Naive B cell (primary cell): ENCODE data around the gene OR2D2. TPM values are rescaled to one million over a fixed set of nuclear protein-coding genes. Genes with fewer than 3 reads are reported as not detected.
"Not testable (repeated sequence)": the region's sequence is repeated elsewhere in the genome, so short reads cannot be mapped to it uniquely, and the experiment has no call there.

Experiments
- ATAC-seq, 2 donors: fragments of 150-1000 bp; cut with Tn5 transposase; 2 replicates each; pipeline ENCODE4 v1.10.0; 2021; ENCODE audit warnings: low read depth in 2 of 2, mild to moderate bottlenecking in 2 of 2, moderate library complexity in 2 of 2
- DNase-seq: peaks from one replicate; pipeline ENCODE4 v3.0.0; 2022
- H3K27ac Mint-ChIP-seq, 6 donors: one replicate each; pipeline ENCODE4 v1.8.0; 2020 to 2022; ENCODE audit warnings: mild to moderate bottlenecking in 6 of 6, mixed read lengths in 6 of 6, moderate library complexity in 5 of 6, inconsistent platforms in 2 of 6
- H3K27me3 Mint-ChIP-seq, 3 donors: one replicate each; pipeline ENCODE4 v1.8.0; 2021 to 2022; ENCODE audit warnings: mixed read lengths in 3 of 3, mild to moderate bottlenecking in 1 of 3
- H3K36me3 Mint-ChIP-seq, 2 donors: one replicate each; pipeline ENCODE4 v1.8.0; 2020 to 2022; ENCODE audit warnings: mixed read lengths in 2 of 2, inconsistent platforms in 1 of 2, mild to moderate bottlenecking in 1 of 2
- H3K4me1 Mint-ChIP-seq, 3 donors: one replicate each; pipeline ENCODE4 v1.8.0; 2020 to 2022; ENCODE audit warnings: mixed read lengths in 3 of 3, inconsistent platforms in 1 of 3, mild to moderate bottlenecking in 1 of 3, moderate library complexity in 1 of 3
- H3K4me3 Mint-ChIP-seq, 8 donors: one replicate each; pipeline ENCODE4 v1.8.0; 2020 to 2022; ENCODE audit warnings: mild to moderate bottlenecking in 8 of 8, mixed read lengths in 8 of 8, moderate library complexity in 8 of 8, inconsistent platforms in 2 of 8
- H3K9me3 Mint-ChIP-seq, 7 donors: one replicate each; pipeline ENCODE4 v1.8.0; 2020 to 2022; ENCODE audit warnings: mixed read lengths in 7 of 7, mild to moderate bottlenecking in 5 of 7, inconsistent platforms in 2 of 7, moderate library complexity in 1 of 7
- polyA plus RNA-seq, 6 donors: library from polyadenylated mRNA; unstranded; fragments of 300-500 nt; fragmentation: Illumina TruSeq; gene quantifications; one replicate each; pipeline ENCODE4 v1.2.3, GENCODE V29; 2021; ENCODE audit warnings: low read depth in 6 of 6

The OR2D2 gene
- polyA plus RNA-seq, 6 donors from 2014 or later, result not detected

GRCh38 chr11:6864438-6864837, 27.9 kb downstream of the OR2D2 start:
- H3K27ac Mint-ChIP-seq, result no peak overlapping the region
- no peak for DNase-seq
- peaks cover 7 to 12% (median 8%) of the 10 kb centered on the region in 3 donors for H3K27me3 Mint-ChIP-seq
- peaks cover 0 to 5% of the 10 kb centered on the region in 2 donors for H3K36me3 Mint-ChIP-seq
- no peak for ATAC-seq
- no peak overlapping the region for H3K4me3 Mint-ChIP-seq
- peaks cover 3 to 11% (median 4%) of the 10 kb centered on the region in 7 donors for H3K9me3 Mint-ChIP-seq
- no peaks in the 10 kb centered on the region for H3K4me1 Mint-ChIP-seq

GRCh38 chr11:6862961-6863360, 29.3 kb downstream of the OR2D2 start, which contains the start of gene OR10A2:
OR10A2 (plus strand) TSS chr11:6863057; CDS start chr11:6869755, 6,698 bp downstream.
- H3K4me1 Mint-ChIP-seq, result no peaks in the 10 kb centered on the region
- H3K27me3 Mint-ChIP-seq, result peaks cover 0 to 20% (median 15%) of the 10 kb centered on the region in 3 donors
- peaks cover 3 to 14% (median 6%) of the 10 kb centered on the region in 7 donors for H3K9me3 Mint-ChIP-seq
- ATAC-seq, result no peak
- DNase-seq, result no peak
- H3K27ac Mint-ChIP-seq, result no peak within 1 kb of the TSS
- H3K36me3 Mint-ChIP-seq, result peaks cover 0 to 8% of the 10 kb centered on the region in 2 donors
- H3K4me3 Mint-ChIP-seq, result no peak within 1 kb of the TSS

- Mint-ChIP-seq H3K4me1 (no peaks in the 10 kb centered on the region), H3K27ac (no peak overlapping the region), H3K4me3 (no peak overlapping the region), H3K27me3 (peaks cover 0 to 28% (median 15%) of the 10 kb centered on the region in 3 donors), H3K9me3 (peaks cover 7 to 32% (median 20%) of the 10 kb centered on the region in 7 donors), H3K36me3 (peaks cover 0 to 16% of the 10 kb centered on the region in 2 donors)
- ATAC-seq (no peak), DNase-seq (no peak)
Measured at GRCh38 chr11:6856871-6857270, 35.4 kb downstream of the OR2D2 start.

- Mint-ChIP-seq H3K27me3 (peaks cover 0 to 28% (median 10%) of the 10 kb centered on the region in 3 donors), H3K4me3 (no peak overlapping the region), H3K27ac (no peak overlapping the region), H3K4me1 (no peaks in the 10 kb centered on the region), H3K36me3 (peaks cover 0 to 16% of the 10 kb centered on the region in 2 donors), H3K9me3 (peaks cover 5 to 36% (median 22%) of the 10 kb centered on the region in 7 donors)
- DNase-seq, result no peak
- no peak for ATAC-seq
Measured at GRCh38 chr11:6855971-6856541, 36.2 kb downstream of the OR2D2 start.

- H3K27ac Mint-ChIP-seq, H3K4me3 Mint-ChIP-seq, ATAC-seq, DNase-seq, H3K4me1 Mint-ChIP-seq: not testable (repeated sequence)
- Mint-ChIP-seq H3K36me3 (peaks cover 0 to 15% of the 10 kb centered on the region in 2 donors), H3K9me3 (peaks cover 8 to 33% (median 26%) of the 10 kb centered on the region in 7 donors), H3K27me3 (peaks cover 4 to 24% (median 7%) of the 10 kb centered on the region in 3 donors)
Measured at GRCh38 chr11:6854801-6855200, 37.5 kb downstream of the OR2D2 start.

GRCh38 chr11:6850526-6850925, 41.8 kb downstream of the OR2D2 start:
- Mint-ChIP-seq H3K36me3 (peaks cover 0 to 13% of the 10 kb centered on the region in 2 donors), H3K27ac (no peak overlapping the region), H3K27me3 (peaks cover 15 to 26% (median 18%) of the 10 kb centered on the region in 3 donors), H3K4me3 (no peak overlapping the region), H3K4me1 (no peaks in the 10 kb centered on the region), H3K9me3 (peaks cover 8 to 26% (median 21%) of the 10 kb centered on the region in 7 donors)
- no peak for DNase-seq
- no peak for ATAC-seq

GRCh38 chr11:6845383-6845782, 46.9 kb downstream of the OR2D2 start, which contains the start of gene OR10A5:
OR10A5 (plus strand) TSS chr11:6845683; CDS start chr11:6845683, 0 bp downstream.
- Mint-ChIP-seq H3K4me3 (no peak within 1 kb of the TSS), H3K4me1 (no peaks in the 10 kb centered on the region), H3K27ac (no peak within 1 kb of the TSS), H3K27me3 (peaks cover 28 to 46% (median 31%) of the 10 kb centered on the region in 3 donors), H3K9me3 (peaks cover 0 to 4% (median 2%) of the 10 kb centered on the region in 7 donors), H3K36me3 (peaks cover 0 to 6% of the 10 kb centered on the region in 2 donors)
- ATAC-seq (no peak), DNase-seq (no peak)

- Mint-ChIP-seq H3K4me3 (no peak overlapping the region), H3K4me1 (no peaks in the 10 kb centered on the region), H3K27me3 (peaks cover 26 to 46% (median 31%) of the 10 kb centered on the region in 3 donors), H3K9me3 (peaks cover 0 to 4% (median 0%) of the 10 kb centered on the region in 7 donors), H3K36me3 (peaks cover 0 to 6% of the 10 kb centered on the region in 2 donors), H3K27ac (no peak overlapping the region)
- ATAC-seq (no peak), DNase-seq (no peak)
Measured at GRCh38 chr11:6844356-6844755, 47.9 kb downstream of the OR2D2 start.

GRCh38 chr11:6843670-6844069, 48.6 kb downstream of the OR2D2 start:
- H3K4me1 Mint-ChIP-seq, result no peaks in the 10 kb centered on the region
- no peak for ATAC-seq
- no peak overlapping the region for H3K4me3 Mint-ChIP-seq
- peaks cover 0 to 6% of the 10 kb centered on the region in 2 donors for H3K36me3 Mint-ChIP-seq
- peaks cover 26 to 46% (median 31%) of the 10 kb centered on the region in 3 donors for H3K27me3 Mint-ChIP-seq
- no peak overlapping the region for H3K27ac Mint-ChIP-seq
- peaks cover 0 to 4% (median 0%) of the 10 kb centered on the region in 7 donors for H3K9me3 Mint-ChIP-seq
- no peak for DNase-seq

- peaks cover 0 to 4% (median 0%) of the 10 kb centered on the region in 7 donors for H3K9me3 Mint-ChIP-seq
- peaks cover 0 to 6% of the 10 kb centered on the region in 2 donors for H3K36me3 Mint-ChIP-seq
- H3K4me3 Mint-ChIP-seq, result no peak overlapping the region
- H3K4me1 Mint-ChIP-seq, result no peaks in the 10 kb centered on the region
- peaks cover 19 to 32% (median 27%) of the 10 kb centered on the region in 3 donors for H3K27me3 Mint-ChIP-seq
- H3K27ac Mint-ChIP-seq, result no peak overlapping the region
- DNase-seq (no peak), ATAC-seq (no peak)
Measured at GRCh38 chr11:6841694-6842093, 50.6 kb downstream of the OR2D2 start.

Other genes starting within 250 kb of the OR2D2 start
- gene DCHS1, start 236.7 kb downstream of the OR2D2 start, polyA plus RNA-seq, result under 1 TPM in 5 of 6 donors, not detected in 1; 0.07 to 0.85 (median 0.19) TPM
- 10 to 100 TPM in 5 of 6 donors, 1 to 10 TPM in 1; 9.7 to 16.0 (median 11.7) TPM for gene MRPL17, start 209.2 kb downstream of the OR2D2 start, polyA plus RNA-seq
- not detected for gene OR2AG2, start 120.5 kb downstream of the OR2D2 start, polyA plus RNA-seq
- not detected for gene OR2AG1, start 109.5 kb downstream of the OR2D2 start, polyA plus RNA-seq
- not detected for gene OR6A2, start 92.8 kb downstream of the OR2D2 start, polyA plus RNA-seq
- gene OR10A5, start 46.8 kb downstream of the OR2D2 start, polyA plus RNA-seq, result not detected
- not detected for gene OR10A2, start 29.4 kb downstream of the OR2D2 start, polyA plus RNA-seq
- gene OR10A4, start 15.9 kb downstream of the OR2D2 start, polyA plus RNA-seq, result not detected
- not detected for gene OR2D3, start 28.5 kb upstream of the OR2D2 start, polyA plus RNA-seq
- under 1 TPM in 3 of 6 donors, not detected in 3; 0.17 to 0.47 (median 0.23) TPM for gene ZNF215, start 33.9 kb upstream of the OR2D2 start, polyA plus RNA-seq
- not detected for gene ZNF214, start 127.8 kb upstream of the OR2D2 start, polyA plus RNA-seq
- gene NLRP14, start 128.0 kb upstream of the OR2D2 start, polyA plus RNA-seq, result not detected
- gene RBMXL2, start 196.5 kb upstream of the OR2D2 start, polyA plus RNA-seq, result not detected